ENCODE measurements around the gene GATAD2B.

DNA sequence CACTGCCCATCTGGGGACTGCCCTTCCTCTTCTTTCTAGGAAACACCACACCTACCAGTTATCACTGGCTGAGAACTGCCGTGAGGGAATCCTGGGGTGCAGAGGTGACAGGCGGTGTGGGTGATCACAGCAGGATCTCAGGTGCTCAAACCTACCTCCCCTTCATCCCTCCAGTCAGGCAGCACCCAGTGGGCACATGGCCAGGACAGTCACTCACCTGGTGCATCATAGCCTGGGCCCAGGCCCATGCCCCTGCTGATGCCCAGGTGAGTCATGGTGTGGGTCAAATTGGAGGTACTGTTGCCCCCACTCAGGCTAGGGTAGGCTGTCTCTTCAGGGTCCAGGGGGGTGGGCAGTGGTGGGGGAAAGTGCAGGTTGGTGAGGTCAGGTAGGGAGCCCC, 29.0 kb upstream of the GATAD2B start:
- TF ChIP-seq, protein P1, sequence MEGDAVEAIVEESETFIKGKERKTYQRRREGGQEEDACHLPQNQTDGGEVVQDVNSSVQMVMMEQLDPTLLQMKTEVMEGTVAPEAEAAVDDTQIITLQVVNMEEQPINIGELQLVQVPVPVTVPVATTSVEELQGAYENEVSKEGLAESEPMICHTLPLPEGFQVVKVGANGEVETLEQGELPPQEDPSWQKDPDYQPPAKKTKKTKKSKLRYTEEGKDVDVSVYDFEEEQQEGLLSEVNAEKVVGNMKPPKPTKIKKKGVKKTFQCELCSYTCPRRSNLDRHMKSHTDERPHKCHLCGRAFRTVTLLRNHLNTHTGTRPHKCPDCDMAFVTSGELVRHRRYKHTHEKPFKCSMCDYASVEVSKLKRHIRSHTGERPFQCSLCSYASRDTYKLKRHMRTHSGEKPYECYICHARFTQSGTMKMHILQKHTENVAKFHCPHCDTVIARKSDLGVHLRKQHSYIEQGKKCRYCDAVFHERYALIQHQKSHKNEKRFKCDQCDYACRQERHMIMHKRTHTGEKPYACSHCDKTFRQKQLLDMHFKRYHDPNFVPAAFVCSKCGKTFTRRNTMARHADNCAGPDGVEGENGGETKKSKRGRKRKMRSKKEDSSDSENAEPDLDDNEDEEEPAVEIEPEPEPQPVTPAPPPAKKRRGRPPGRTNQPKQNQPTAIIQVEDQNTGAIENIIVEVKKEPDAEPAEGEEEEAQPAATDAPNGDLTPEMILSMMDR (IDR thresholded peaks at IDR 0.05 in 8 of 11, conservative IDR thresholded peaks at IDR 0.05 in 3 of 11), result no peak
- TF ChIP-seq POLR2AphosphoS5 (IDR thresholded peaks at IDR 0.05), result no peak
- no peak for TF ChIP-seq POLR2A (IDR thresholded peaks at IDR 0.05)
